ENCODE results near the gene MED25.

DNA sequence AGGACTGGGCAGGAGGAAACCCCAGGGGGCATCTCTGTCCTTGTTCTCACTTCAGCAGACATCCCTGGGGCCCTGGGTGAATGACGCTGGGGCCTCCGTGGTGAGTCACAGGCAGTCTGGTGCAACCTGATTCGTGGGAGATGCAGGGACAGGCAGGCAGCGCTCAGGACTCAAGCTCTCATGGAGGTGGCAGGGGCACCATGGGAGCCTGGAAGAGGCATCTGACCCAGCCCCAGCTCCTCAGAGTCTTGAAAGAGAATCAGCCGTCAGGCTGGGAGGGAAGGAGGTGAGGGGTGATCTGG lies 18.9 kb downstream of the MED25 start:
- TF ChIP-seq, protein P1, sequence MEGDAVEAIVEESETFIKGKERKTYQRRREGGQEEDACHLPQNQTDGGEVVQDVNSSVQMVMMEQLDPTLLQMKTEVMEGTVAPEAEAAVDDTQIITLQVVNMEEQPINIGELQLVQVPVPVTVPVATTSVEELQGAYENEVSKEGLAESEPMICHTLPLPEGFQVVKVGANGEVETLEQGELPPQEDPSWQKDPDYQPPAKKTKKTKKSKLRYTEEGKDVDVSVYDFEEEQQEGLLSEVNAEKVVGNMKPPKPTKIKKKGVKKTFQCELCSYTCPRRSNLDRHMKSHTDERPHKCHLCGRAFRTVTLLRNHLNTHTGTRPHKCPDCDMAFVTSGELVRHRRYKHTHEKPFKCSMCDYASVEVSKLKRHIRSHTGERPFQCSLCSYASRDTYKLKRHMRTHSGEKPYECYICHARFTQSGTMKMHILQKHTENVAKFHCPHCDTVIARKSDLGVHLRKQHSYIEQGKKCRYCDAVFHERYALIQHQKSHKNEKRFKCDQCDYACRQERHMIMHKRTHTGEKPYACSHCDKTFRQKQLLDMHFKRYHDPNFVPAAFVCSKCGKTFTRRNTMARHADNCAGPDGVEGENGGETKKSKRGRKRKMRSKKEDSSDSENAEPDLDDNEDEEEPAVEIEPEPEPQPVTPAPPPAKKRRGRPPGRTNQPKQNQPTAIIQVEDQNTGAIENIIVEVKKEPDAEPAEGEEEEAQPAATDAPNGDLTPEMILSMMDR (IDR thresholded peaks at IDR 0.05; ENCODE audit: insufficient read depth, low read length) = no peak
- TF ChIP-seq, protein P2, sequence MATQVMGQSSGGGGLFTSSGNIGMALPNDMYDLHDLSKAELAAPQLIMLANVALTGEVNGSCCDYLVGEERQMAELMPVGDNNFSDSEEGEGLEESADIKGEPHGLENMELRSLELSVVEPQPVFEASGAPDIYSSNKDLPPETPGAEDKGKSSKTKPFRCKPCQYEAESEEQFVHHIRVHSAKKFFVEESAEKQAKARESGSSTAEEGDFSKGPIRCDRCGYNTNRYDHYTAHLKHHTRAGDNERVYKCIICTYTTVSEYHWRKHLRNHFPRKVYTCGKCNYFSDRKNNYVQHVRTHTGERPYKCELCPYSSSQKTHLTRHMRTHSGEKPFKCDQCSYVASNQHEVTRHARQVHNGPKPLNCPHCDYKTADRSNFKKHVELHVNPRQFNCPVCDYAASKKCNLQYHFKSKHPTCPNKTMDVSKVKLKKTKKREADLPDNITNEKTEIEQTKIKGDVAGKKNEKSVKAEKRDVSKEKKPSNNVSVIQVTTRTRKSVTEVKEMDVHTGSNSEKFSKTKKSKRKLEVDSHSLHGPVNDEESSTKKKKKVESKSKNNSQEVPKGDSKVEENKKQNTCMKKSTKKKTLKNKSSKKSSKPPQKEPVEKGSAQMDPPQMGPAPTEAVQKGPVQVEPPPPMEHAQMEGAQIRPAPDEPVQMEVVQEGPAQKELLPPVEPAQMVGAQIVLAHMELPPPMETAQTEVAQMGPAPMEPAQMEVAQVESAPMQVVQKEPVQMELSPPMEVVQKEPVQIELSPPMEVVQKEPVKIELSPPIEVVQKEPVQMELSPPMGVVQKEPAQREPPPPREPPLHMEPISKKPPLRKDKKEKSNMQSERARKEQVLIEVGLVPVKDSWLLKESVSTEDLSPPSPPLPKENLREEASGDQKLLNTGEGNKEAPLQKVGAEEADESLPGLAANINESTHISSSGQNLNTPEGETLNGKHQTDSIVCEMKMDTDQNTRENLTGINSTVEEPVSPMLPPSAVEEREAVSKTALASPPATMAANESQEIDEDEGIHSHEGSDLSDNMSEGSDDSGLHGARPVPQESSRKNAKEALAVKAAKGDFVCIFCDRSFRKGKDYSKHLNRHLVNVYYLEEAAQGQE (IDR thresholded peaks at IDR 0.05; ENCODE audit: insufficient replicate concordance, low read depth) = no peak
- TF ChIP-seq POLR2AphosphoS5 (IDR thresholded peaks at IDR 0.05; ENCODE audit: low read depth) (no peak), GABPA (IDR thresholded peaks at IDR 0.05; ENCODE audit: low read depth) (no peak)
